ENCODE data around the gene ECPAS. TPM values are rescaled to one million over a fixed set of nuclear protein-coding genes. Genes with fewer than 3 reads are reported as not detected.
A peak's percentile ranks its signal among the peaks of the same experiment; 100 is the strongest.

Gene ECPAS
- total and polyA plus RNA-seq, 4 donors = 17.4 to 93.2 (median 47.2) TPM

DNA sequence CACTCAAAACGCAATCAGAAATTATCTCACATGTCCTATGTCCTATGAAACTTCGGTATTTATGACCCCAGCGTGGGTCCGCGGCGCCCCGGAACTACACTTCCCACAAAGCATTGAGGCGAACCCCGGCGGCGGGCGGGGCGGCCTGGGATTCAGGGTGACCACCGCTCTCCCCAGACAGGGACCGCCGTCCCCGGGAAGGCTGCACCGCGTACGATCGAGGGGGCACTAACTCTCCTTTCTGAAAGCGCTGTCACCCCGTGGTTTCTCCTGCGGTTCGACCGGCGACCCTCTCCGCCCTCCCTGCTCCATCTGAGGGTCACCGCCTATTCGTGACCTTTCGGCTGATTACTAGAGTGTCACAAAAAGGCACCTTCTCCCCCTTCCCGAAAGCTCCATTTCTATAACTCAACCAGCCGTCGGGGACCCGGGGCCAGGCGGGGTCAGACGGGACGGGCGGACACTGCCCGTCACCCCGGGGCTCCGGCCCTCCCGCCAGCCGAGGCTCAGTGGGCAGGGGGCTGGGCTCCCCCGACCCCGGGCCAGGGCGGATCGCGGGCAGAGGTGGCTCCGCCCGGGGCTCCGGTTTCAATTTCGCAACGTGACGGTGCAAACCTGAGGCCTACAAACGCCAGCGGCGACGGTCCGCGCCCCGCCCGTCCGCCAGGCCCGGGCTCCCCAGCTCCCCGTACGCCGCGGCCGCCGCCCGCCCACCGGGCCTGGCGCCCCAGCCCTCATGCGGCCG is 1.3 kb downstream of the ECPAS start:
- peak; percentile 76 to 80 (median 79) for DNase-seq
- Histone ChIP-seq H3K36me3 (ENCODE audit: control insufficient read depth in 4 of 4, insufficient read depth in 4 of 4, low read length in 4 of 4) (no peaks in the 10 kb centered on the region), H3K27ac (ENCODE audit: low read depth in 1 of 2, low read length in 1 of 2) (peak overlapping the region; percentile 99 to 100), H3K4me1 (ENCODE audit: control insufficient read depth in 5 of 5, insufficient read depth in 5 of 5, low read length in 5 of 5) (peaks cover 0 to 13% (median 7%) of the 10 kb centered on the region in 5 donors), H3K9me3 (ENCODE audit: control insufficient read depth in 4 of 4, insufficient read depth in 3 of 4, low read length in 3 of 4) (no peaks in the 10 kb centered on the region), H3K27me3 (ENCODE audit: control insufficient read depth in 3 of 3, insufficient read depth in 3 of 3, low read length in 2 of 3) (no peaks in the 10 kb centered on the region), H3K9ac (ENCODE audit: insufficient read depth in 1 of 2, low read length in 2 of 2) (peak overlapping the region; percentile 72 to 88), H3K4me3 (peak overlapping the region; percentile 94)
- TF ChIP-seq, protein P1, sequence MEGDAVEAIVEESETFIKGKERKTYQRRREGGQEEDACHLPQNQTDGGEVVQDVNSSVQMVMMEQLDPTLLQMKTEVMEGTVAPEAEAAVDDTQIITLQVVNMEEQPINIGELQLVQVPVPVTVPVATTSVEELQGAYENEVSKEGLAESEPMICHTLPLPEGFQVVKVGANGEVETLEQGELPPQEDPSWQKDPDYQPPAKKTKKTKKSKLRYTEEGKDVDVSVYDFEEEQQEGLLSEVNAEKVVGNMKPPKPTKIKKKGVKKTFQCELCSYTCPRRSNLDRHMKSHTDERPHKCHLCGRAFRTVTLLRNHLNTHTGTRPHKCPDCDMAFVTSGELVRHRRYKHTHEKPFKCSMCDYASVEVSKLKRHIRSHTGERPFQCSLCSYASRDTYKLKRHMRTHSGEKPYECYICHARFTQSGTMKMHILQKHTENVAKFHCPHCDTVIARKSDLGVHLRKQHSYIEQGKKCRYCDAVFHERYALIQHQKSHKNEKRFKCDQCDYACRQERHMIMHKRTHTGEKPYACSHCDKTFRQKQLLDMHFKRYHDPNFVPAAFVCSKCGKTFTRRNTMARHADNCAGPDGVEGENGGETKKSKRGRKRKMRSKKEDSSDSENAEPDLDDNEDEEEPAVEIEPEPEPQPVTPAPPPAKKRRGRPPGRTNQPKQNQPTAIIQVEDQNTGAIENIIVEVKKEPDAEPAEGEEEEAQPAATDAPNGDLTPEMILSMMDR (IDR thresholded peaks at IDR 0.05; ENCODE audit: control extremely low read depth, extremely low read depth) = no peak
- 0% methylated on average over 69 to 76 of the region's 76 CpGs for WGBS, 2 donors
- ATAC-seq (ENCODE audit: insufficient read depth, low FRiP score) = peak; percentile 61

DNA sequence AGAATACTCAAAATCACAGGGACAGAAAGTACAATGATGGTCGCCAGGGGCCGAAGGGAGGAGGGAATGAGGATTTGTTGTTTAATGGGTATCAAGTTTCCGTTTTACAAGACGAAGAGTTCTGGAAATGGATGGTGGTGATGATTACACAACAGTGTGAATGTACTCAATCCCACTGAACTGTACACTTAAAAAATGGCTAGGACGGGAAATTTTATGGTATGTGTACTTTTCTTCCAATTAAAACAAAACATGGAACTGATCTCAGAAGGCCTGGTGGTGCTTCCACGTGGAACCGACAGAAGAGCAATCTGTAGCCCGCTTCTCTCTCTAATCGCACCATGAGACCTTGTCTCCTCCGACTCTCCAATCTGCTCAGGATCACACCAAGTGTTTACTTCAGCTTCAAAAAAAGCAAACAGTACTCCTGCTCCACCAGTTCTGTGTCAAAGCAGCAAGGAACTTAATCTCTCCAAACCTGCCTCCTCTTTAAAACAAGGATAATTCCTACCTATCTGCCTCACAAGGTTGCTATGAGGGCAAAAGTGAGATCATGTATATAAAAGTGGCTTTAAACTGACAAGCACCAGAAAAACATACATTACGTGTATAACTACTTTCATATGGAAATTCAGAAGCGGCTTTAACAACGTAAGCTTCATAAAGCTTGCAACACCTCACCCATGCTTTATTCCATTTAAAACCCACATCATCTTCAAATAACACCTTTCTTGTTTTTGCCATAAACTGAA is 2.1 kb downstream of the ECPAS start:
- WGBS, 2 donors = 42 to 53% methylated on average over 13 of the region's 13 CpGs
- H3K27ac ChIP-seq (ENCODE audit: low read depth in 1 of 2, low read length in 1 of 2) = peak overlapping the region; percentile 56
- peak in 2 of 3 donors; percentile 37 to 47 for DNase-seq
- peak overlapping the region; percentile 36 to 38 for H3K9ac ChIP-seq (ENCODE audit: insufficient read depth in 1 of 2, low read length in 2 of 2)
- no peaks in the 10 kb centered on the region for H3K27me3 ChIP-seq (ENCODE audit: control insufficient read depth in 3 of 3, insufficient read depth in 3 of 3, low read length in 2 of 3)
- no peak overlapping the region for H3K4me3 ChIP-seq
- ATAC-seq (ENCODE audit: insufficient read depth, low FRiP score) = no peak
- TF ChIP-seq, protein P1 (IDR thresholded peaks at IDR 0.05; ENCODE audit: control extremely low read depth, extremely low read depth) = no peak
- H3K9me3 ChIP-seq (ENCODE audit: control insufficient read depth in 4 of 4, insufficient read depth in 3 of 4, low read length in 3 of 4) = no peaks in the 10 kb centered on the region
- peaks cover 0 to 13% (median 7%) of the 10 kb centered on the region in 5 donors for H3K4me1 ChIP-seq (ENCODE audit: control insufficient read depth in 5 of 5, insufficient read depth in 5 of 5, low read length in 5 of 5)
- no peaks in the 10 kb centered on the region for H3K36me3 ChIP-seq (ENCODE audit: control insufficient read depth in 4 of 4, insufficient read depth in 4 of 4, low read length in 4 of 4)

DNA sequence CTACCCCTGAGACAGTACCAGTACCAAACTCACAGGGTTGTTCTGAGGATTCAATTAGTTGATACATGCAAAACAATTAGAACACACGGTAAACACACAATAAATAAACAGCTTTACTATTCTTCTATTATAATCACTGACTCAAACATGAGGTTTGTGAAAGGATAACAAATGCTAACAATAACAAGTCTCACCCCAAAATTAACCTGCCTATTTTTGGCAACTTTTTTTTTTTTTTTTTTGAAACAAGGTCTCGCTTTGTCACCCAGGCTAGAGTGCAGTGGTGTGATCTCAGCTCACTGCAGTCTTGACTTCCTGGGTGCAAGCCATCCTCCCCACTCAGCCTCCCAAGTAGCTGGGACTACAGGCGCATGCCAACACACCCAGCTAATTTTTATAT is 6.5 kb downstream of the ECPAS start:
- TF ChIP-seq, protein P1 (IDR thresholded peaks at IDR 0.05; ENCODE audit: control extremely low read depth, extremely low read depth) = no peak
- H3K27ac ChIP-seq (ENCODE audit: low read depth in 1 of 2, low read length in 1 of 2) = no peak overlapping the region
- DNase-seq = no peak
- H3K9me3 ChIP-seq (ENCODE audit: control insufficient read depth in 4 of 4, insufficient read depth in 3 of 4, low read length in 3 of 4) = no peaks in the 10 kb centered on the region
- H3K4me3 ChIP-seq = no peak overlapping the region
- H3K27me3 ChIP-seq (ENCODE audit: control insufficient read depth in 3 of 3, insufficient read depth in 3 of 3, low read length in 2 of 3) = no peaks in the 10 kb centered on the region
- H3K9ac ChIP-seq (ENCODE audit: insufficient read depth in 1 of 2, low read length in 2 of 2) = no peak overlapping the region
- ATAC-seq (ENCODE audit: insufficient read depth, low FRiP score) = no peak
- WGBS, 2 donors = 90 to 96% methylated on average over 3 of the region's 3 CpGs
- peaks cover 3 to 30% (median 7%) of the 10 kb centered on the region in 5 donors for H3K4me1 ChIP-seq (ENCODE audit: control insufficient read depth in 5 of 5, insufficient read depth in 5 of 5, low read length in 5 of 5)
- no peaks in the 10 kb centered on the region for H3K36me3 ChIP-seq (ENCODE audit: control insufficient read depth in 4 of 4, insufficient read depth in 4 of 4, low read length in 4 of 4)
